ENCODE data around the gene DDX5.
"Not testable (repeated sequence)": the region's sequence is repeated elsewhere in the genome, so short reads cannot be mapped to it uniquely, and the experiment has no call there.

The DDX5 gene

GRCh38 chr17:64491034-64491860 lies 14.8 kb downstream of the DDX5 start:
- no peak for DNase-seq

GRCh38 chr17:64488301-64488700 lies 17.8 kb downstream of the DDX5 start:
- no peak for DNase-seq

DNA sequence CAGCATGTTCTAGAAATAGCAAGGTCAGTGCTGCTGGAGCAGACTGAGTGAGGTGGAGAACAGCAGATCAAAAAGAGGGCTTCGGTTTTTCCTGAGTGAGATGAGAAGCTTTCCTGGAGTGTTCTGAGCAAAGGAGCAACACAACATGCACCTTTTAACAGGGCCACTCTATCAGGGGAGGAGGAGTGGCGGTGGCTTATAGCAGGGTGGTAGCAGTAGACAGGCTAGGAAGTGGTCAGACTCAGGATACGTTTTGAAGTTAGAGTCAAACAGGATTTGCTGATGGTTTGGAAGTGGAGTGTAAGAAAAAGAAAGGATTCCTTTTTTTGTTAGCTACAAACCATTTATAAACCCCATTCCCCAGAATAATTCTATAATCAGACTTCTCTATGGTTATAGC lies 21.7 kb downstream of the DDX5 start:
- no peak for DNase-seq

GRCh38 chr17:64480951-64481350 lies 25.1 kb downstream of the DDX5 start:
- DNase-seq: no peak

DNA sequence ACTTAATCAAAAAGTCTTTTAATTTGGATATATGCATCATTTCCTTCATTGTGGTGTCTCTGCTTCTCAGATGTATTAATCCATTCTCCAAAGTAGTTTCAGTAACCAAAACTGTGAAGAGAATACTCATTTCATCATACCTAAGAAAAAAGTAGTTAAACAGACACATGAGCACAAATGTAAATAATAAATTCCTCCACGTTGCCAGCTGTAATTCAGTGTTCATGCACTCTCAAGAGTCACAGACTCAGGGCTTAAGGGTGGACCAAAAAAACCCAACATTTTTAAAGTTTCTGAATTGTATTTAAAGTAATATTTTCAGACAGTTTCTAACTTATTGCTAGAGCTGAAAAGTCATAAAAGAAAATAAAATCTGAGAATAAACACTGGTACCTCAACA lies 28.2 kb downstream of the DDX5 start:
- DNase-seq: no peak

- DNase-seq: no peak
These were observed 33.5 kb downstream of the DDX5 start for GRCh38 chr17:64472564-64472963.

- no peak for DNase-seq
These were observed 34.6 kb downstream of the DDX5 start for GRCh38 chr17:64471440-64471839.

DNA sequence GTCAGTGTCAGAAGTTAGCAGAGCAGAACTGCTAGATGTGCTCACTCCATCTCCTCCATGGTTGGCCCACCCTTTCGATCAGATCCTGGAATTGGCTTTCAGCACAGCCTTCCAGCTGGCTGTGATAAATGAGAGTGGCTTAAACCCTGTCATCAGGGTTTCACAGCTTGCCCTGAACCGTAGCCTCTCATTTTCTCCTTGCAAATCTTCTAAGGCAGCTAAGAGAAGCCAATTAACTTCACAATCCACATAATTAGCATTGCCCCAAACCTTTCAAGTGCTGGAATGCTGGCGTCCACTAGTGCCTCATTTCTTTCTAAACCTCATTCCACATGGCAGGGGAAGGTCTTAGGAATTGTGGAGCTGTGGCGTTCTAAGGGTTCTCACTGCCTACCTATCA lies 35.5 kb downstream of the DDX5 start:
- no peak for DNase-seq

DNA sequence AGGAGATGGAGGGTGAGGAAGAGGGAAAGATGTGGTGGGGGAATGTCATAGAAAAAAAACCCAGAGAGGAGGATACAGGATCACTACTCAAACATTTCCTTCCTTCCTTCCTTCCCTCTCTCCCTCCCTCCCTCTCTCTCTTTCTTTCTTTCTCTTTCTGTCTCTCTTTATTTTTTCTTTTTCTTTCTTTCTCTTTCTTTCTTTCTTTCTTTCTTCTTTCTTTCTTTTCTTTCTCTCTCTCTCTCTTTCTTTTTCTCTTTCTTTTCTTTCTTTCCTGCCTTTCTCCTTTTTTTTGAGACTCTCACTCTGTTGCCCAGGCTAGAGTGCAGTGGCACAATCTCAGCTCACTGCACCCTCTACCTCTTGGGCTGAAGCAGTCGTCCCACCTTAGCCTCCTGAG lies 39.3 kb downstream of the DDX5 start:
- DNase-seq: not testable (repeated sequence)

DNA sequence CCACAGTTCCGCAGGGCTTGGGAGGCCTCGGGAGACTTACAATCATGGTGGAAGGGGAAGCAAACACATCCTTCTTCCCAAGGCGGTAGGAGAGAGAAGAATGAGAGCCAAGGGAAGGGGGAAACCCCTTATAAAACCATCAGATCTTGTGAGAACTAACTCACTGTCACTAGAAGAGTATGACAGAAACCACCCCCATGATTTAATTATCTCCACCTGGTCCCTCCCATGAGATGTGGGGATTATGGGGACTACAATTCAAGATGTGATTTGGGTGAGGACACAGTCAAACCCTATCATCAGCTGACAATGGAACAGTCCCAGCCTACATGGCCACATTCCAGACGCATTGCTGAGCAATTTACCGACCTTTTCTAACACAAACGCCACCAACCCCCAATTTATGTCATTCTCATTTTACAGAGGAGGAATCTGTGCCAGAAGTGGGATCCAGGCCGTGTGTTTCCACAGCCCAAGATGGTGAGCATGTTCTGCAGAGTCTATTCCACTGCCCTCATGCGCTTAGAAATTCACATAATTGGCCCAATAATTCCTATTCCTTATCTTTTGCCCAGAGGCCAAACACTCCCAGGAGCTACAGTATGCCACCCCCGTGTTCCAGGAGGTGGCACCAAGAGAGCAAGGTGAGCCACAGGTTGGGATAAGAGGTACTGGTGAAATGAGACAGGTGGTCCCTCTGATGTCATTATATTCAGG lies 39.9 kb downstream of the DDX5 start:
- DNase-seq: no peak

- no peak for DNase-seq
These were observed 44.3 kb downstream of the DDX5 start for GRCh38 chr17:64461788-64462187.

- DNase-seq: no peak
These were observed 45.1 kb downstream of the DDX5 start for GRCh38 chr17:64460955-64461354.

DNA sequence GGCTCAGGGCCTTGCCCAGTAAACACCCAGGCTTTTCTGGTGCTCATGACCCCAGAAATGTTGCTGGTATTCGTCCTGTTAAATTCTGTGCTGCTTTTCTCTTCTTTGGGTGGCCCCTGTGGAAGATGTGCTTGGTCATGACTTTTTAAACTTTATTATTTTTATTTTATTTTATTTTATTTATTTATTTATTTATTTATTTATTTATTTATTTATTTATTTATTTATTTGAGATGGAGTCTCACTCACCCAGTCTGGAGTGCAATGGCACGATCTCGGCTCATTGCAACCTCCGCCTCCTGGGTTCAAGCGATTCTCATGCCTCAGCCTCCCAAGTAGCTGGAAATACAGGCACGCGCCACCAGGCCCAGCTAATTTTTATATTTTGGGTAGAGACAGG lies 46.3 kb downstream of the DDX5 start:
- DNase-seq: not testable (repeated sequence)

GRCh38 chr17:64459284-64459747 lies 46.8 kb downstream of the DDX5 start:
- no peak for DNase-seq

DNA sequence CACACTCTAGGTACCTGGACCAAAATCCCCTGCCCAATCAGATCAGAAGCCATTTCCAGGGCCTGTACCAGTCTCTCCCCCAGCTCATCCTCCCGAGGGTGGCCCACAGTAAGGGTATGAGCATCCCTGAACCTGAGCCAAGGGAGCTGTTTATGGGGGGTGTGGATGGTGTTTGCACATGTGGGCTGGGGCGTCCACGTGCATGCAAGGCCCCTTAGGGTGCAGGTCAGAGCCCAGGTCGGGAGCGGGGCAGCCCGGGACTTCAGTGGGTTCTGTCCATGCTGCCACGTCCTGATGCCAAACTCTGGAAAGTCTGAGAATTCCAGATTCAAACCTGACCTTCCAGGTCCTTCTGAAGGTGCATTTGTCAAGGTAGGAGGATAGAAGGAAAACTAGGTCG lies 47.3 kb downstream of the DDX5 start:
- DNase-seq: no peak

DNA sequence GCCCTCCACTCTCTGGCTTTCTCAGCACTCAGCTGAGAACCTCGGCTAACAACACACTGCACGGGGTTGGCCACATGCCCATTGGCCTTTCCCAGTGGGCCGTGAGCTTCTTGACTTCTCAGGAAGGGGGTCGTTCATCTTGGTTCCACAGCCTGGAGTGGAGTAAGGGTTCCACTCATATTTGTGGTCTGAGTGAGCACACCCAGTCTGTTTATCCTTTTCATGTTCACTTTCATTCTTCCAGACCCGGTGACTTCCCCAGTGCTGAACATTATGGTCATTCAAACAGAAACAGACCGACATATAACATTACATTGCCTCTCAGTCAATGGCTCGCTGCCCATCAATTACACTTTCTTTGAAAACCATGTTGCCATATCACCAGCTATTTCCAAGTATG lies 48.9 kb downstream of the DDX5 start:
- no peak for DNase-seq

DNA sequence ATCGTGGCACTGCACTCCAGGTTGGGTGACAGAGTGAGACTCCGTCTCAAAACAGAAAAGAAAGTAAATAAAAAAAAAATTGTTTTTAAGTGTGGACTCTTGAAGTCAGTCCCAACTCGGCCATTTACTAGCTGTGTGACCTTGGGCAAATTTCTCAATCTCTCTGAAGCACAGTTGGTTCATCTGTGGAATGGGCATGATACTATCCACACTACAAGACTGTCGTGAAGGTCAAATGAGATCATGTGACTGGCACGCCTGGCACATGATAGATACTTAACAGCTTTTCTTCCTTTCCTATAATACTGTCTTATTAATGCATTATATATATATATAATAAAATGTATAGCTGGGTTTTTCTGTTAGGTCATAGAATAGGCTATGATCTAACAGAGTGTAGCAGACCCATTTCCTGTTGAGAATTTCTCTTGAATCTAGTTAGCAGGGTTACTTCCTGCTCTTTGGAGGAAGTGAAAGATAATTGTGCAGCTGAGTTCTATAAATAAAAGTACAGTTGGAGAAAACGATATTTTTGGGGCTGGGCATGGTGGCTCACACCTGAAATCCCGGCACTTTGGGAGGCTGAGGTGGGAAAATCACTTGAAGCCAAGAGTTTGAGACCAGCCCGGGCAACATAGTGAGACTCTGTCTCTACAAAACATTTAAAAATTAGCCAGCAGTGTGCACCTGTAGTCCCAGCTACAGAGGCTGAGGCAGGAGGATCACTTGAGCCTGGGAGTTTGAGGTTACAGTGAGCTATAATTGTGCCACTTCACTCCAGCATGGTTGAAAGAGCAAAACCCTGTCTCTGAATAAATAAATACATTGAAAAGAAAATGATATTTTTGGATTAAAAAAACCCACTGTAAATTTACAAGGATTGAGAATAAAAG lies 49.9 kb downstream of the DDX5 start:
- DNase-seq: peak; percentile 29

DNA sequence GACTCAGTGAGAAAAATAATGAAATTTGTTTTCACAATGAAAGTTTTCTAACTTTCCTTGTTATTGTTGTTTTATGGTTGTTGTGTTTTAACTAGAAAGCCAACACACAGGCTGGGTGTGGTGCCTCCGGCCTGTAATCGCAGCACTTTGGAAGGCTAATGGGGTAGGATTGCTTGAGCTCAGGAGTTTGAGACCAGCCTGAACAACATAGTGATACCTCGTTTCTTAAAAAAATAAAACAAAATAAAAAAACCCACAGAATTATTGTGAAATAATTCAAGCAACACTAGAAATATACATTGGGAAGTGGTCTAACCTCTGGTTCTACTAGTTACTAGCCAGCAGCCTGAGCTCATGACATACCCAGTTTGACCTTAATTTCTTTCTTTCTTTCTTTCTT lies 56.5 kb downstream of the DDX5 start:
- peak; percentile 48 for DNase-seq

DNA sequence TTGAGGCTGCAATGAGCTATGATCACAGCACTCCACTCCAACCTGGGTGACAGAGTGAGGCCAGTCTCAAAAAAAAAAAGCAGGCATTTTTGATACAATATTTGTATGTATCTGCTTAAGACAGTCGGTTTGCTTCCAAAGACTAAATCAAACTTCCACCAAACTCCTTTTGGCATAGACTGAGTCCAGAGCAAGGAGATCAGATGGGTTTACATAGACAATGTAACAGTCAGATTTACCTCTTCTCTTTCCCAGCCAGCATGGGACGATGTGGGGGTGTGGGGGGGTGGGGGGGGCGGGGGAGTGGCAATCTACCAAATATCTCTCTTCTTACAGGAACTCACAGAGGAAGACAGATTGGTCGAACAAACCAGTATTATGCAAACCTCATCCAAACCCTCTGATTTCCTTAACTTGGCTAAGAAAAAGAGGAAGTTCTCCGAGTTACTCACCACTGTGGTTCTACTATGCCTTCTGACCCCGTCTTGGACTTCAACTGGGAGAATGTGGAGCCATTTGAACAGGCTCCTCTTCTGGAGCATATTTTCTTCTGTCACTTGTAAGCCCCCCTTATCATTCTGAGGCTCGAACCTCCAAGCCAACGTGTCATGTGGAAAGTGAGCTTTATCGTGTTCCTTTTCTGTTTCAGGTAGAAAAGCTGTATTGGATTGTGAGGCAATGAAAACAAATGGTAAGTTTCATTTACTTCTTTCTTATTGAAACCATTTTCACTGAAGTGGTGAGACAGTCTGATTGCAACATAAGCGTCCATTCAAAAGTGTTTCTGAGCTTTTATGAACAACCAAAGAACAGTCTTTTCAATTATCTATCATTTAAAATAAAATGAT lies 57.2 kb downstream of the DDX5 start, which contains the start of gene MILR1:
MILR1 (plus strand) TSS at position 451 of the 848 bp plus-strand sequence; CDS start at position 505, 54 bp downstream.
- peak; percentile 99 for DNase-seq
